Vagina (tissue), 2 donors: ENCODE data around the gene CHST10.

Experiments
- CTCF ChIP-seq, 3 experiments: fragments of 450-650 bp in 2 of 3; fragments of 200-600 bp in 1 of 3; sonication (generic) in 1 of 3; IDR thresholded peaks; one replicate each; pipeline ENCODE4 v1.5.1; 2017 to 2019; ENCODE audit warnings: antibody characterized with exemption in 3 of 3, mild to moderate bottlenecking in 2 of 3, moderate library complexity in 2 of 3
- POLR2A ChIP-seq, 2 donors: fragments of 450-650 bp; IDR thresholded peaks; one replicate each; pipeline ENCODE4 v1.6.1; 2017; ENCODE audit warnings: antibody characterized with exemption in 2 of 2, mild to moderate bottlenecking in 2 of 2, moderate library complexity in 2 of 2
- POLR2AphosphoS5 ChIP-seq, 2 donors: sonication (generic); formaldehyde crosslinking; IDR thresholded peaks; one replicate each; pipeline ENCODE4 v1.9.0; 2017; ENCODE audit warnings: antibody characterized with exemption in 2 of 2, mild to moderate bottlenecking in 2 of 2, low read depth in 1 of 2; ENCODE audit not compliant: insufficient read depth in 1 of 2

- TF ChIP-seq CTCF (IDR thresholded peaks at IDR 0.05): no peak
- no peak for TF ChIP-seq POLR2A (IDR thresholded peaks at IDR 0.05)
- TF ChIP-seq POLR2AphosphoS5 (IDR thresholded peaks at IDR 0.05; ENCODE audit: insufficient read depth in 1 of 2, low read depth in 1 of 2): no peak
Measured at GRCh38 chr2:100406120-100406508, 11.4 kb downstream of the CHST10 start.
